Measurements from ENCODE around the gene ERN2.
"Not testable (repeated sequence)": the region's sequence is repeated elsewhere in the genome, so short reads cannot be mapped to it uniquely, and the experiment has no call there.

ERN2 gene

DNA sequence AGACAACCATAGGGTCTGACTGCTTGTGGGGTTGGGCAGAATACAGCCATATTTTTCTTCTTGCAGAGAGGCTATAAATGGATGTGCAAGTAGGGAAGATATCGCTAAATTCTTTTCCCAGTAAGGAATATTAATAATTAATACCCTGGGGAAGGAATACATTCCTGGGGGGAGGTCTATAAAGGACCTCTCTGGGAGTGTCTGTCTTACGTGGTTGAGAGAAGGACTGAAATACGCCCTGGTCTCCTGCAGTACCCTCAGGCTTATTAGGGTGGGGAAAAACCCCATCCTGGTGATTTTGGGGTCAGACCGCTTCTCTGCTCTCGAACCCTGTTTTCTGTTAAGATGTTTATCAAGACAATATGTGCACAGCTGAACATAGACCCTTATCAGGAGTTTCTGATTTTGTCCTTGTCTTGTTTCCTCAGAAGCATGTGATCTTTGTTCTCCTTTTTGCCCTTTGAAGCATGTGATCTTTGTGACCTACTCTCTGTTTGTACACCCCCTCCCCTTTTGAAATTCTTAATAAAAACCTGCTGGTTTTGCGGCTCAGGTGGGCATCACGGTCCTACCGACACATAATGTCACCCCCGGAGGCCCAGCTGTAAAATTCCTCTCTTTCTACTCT lies 9.7 kb upstream of the ERN2 start:
- DNase-seq (ENCODE audit: low read depth in 1 of 2, low spot score in 1 of 2): not testable (repeated sequence)

- no peak for DNase-seq (ENCODE audit: low read depth in 1 of 2, low spot score in 1 of 2)
Measured at GRCh38 chr16:23716484-23716883, 3.5 kb upstream of the ERN2 start.

DNA sequence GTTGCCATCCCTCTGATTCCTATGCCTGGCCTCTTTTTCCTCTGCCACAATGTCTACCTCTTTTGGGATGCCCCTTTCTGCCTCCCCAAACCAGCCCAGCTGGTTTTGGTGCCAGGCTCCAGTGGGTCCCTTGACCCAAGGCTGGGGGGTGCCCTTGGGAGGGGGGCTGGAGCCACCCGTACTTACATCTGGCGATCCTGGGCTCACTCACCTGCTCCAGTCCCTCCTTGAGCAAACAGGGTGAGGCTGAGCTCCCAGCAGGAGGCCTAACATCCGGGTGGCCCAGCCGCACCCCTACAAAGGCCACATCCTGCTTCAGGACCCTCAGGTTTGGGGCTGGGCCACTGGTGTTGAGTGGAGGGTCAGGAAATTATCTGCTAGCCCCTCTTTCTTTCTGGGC lies 1.2 kb downstream of the ERN2 start:
- DNase-seq (ENCODE audit: low read depth in 1 of 2, low spot score in 1 of 2): no peak

DNA sequence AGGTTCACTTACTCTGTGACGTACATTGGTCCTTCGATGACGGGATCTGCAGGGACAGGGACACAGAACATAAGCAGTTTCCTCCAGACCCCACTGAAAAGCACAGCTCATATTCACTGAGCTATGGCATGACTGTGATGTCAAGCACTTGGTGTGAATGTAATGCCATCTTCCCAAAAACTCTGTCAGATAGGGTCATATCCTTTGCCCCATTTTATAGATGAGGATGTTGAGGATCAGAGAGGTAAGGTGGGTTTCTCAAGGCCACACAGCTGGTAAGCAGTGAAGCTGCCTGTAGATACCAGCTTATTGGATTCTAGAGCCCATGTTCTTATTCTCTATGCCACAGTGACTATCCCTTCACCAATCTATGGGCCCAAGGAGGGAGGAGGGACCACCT lies 2.5 kb downstream of the ERN2 start:
- no peak for DNase-seq (ENCODE audit: low read depth in 1 of 2, low spot score in 1 of 2)

GRCh38 chr16:23710008-23710407 lies 3.0 kb downstream of the ERN2 start:
- no peak for DNase-seq (ENCODE audit: low read depth in 1 of 2, low spot score in 1 of 2)

DNA sequence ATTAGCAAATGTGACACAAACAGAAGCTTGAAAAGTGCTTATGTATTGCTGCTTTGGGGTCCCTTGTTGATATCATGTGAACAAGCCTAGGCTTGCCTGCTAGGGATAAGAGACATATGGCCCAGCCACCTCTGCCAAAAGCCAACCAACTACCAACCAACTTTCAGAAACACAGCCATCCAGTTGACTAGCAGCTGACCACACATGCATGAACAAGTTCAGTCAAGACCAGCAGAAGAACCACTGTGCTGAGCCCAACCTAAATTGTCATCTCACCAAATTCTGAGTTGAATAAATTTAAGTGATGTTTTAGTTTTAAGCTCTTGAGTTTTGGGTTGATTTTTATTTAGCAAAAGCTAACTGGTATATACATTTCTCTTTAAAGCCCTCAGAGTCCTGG lies 3.5 kb downstream of the ERN2 start:
- DNase-seq (ENCODE audit: low read depth in 1 of 2, low spot score in 1 of 2): no peak

GRCh38 chr16:23706439-23706838 lies 6.6 kb downstream of the ERN2 start:
- DNase-seq (ENCODE audit: low read depth in 1 of 2, low spot score in 1 of 2): no peak

GRCh38 chr16:23705517-23705902 lies 7.5 kb downstream of the ERN2 start:
- no peak for DNase-seq (ENCODE audit: low read depth in 1 of 2, low spot score in 1 of 2)

- no peak for DNase-seq (ENCODE audit: low read depth in 1 of 2, low spot score in 1 of 2)
Measured at GRCh38 chr16:23704772-23705516, 8.1 kb downstream of the ERN2 start.

DNA sequence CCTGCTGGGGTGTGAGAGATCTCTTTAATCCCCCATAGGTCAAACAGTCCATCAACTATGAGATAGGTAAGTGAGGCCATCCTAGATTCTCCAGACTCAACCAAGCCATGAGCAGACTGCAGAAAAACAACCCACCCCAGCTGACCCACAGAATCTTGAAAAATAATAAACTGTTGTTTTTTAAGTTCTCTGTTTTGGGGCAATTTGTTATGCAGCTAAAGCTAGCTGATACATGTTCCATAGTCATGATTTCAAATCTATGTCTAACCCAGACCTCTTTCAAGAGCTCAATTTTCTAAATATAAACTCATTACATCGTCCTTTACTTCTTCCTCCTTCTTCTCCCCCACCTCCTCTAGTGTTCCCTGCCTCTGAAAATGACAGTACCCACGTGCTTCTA lies 10.1 kb downstream of the ERN2 start:
- no peak for DNase-seq (ENCODE audit: low read depth in 1 of 2, low spot score in 1 of 2)

- DNase-seq (ENCODE audit: low read depth in 1 of 2, low spot score in 1 of 2): no peak
Measured at GRCh38 chr16:23701045-23701444, 12.0 kb downstream of the ERN2 start.

DNA sequence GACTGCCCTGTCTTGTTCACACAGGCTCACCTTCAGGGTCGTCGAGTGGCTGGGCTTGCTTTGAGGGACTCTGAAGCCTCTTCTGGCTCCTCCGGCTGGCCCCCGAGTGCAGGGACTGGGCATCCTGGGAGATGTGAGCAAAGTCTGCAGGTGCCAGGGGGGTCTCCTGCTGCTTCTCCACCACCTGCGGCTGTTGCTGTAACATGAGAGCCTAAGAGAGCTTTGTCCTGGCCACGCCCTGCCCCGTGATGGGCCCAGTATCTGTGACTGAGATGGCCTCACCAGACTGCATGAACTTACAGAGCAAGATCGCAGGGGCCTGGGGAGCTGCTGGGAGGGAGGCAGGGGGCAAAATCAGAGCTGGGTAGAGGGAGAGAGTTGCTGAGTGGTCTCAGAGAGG lies 12.5 kb downstream of the ERN2 start:
- no peak for DNase-seq (ENCODE audit: low read depth in 1 of 2, low spot score in 1 of 2)

- no peak for DNase-seq (ENCODE audit: low read depth in 1 of 2, low spot score in 1 of 2)
Measured at GRCh38 chr16:23700093-23700492, 12.9 kb downstream of the ERN2 start.

- DNase-seq (ENCODE audit: low read depth in 1 of 2, low spot score in 1 of 2): no peak
Measured at GRCh38 chr16:23699100-23699499, 13.9 kb downstream of the ERN2 start.

DNA sequence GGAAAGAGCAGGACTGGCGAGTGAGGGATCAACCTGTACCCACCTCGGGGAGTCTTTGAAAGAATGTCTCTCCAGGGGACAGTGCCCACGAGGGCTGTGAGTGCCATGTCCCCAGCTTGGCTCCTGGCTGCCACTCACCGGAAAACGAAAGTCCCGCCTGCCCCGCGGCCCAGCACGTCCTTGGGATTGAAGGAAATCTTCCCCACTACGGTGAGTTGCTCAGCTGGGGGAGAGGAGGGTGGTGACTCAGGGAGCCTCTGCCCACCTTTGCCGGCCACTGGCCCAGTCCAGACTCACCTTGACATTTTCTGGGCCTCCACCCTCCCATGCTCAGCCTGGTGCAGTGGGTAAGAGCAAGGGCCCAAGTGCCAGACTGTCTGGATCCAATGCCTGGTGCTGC lies 17.3 kb downstream of the ERN2 start:
- no peak for DNase-seq (ENCODE audit: low read depth in 1 of 2, low spot score in 1 of 2)

- DNase-seq (ENCODE audit: low read depth in 1 of 2, low spot score in 1 of 2): no peak
Measured at GRCh38 chr16:23694644-23695373, 18.2 kb downstream of the ERN2 start.

- DNase-seq (ENCODE audit: low read depth in 1 of 2, low spot score in 1 of 2): no peak
Measured at GRCh38 chr16:23694265-23694643, 18.8 kb downstream of the ERN2 start.

DNA sequence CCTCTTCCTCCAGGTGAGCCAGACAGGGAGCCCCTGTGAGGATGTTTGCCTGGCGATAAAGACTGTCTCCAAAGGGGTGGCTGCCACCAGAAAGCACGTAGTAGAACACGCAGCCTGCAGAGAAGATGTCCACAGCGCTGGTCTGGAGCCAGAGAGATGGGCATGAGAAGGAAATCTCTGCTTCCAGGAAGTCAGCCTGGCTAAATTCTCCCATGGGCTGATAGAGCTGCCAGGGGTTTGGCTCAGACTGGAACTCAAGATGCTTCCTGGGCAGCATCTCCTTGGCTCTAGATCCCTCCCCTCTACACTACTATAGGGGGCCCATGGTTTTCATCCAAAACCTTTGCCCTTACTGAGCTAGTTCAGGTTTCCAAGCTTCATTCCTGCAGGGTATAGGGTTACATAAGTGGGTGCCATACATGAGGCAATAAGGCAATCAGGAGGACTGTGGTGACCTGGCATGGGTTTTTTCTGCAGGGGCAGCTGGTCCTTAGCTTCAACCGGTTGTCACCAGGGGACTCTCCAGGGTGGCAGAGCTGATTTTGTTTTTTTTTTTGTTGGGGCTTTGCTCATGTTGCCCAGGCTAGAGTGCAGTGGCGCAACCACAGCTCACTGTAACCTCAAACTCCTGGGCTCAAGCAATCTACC lies 20.7 kb downstream of the ERN2 start:
- DNase-seq (ENCODE audit: low read depth in 1 of 2, low spot score in 1 of 2): no peak

- DNase-seq (ENCODE audit: low read depth in 1 of 2, low spot score in 1 of 2): no peak
Measured at GRCh38 chr16:23691483-23692189, 21.4 kb downstream of the ERN2 start.

DNA sequence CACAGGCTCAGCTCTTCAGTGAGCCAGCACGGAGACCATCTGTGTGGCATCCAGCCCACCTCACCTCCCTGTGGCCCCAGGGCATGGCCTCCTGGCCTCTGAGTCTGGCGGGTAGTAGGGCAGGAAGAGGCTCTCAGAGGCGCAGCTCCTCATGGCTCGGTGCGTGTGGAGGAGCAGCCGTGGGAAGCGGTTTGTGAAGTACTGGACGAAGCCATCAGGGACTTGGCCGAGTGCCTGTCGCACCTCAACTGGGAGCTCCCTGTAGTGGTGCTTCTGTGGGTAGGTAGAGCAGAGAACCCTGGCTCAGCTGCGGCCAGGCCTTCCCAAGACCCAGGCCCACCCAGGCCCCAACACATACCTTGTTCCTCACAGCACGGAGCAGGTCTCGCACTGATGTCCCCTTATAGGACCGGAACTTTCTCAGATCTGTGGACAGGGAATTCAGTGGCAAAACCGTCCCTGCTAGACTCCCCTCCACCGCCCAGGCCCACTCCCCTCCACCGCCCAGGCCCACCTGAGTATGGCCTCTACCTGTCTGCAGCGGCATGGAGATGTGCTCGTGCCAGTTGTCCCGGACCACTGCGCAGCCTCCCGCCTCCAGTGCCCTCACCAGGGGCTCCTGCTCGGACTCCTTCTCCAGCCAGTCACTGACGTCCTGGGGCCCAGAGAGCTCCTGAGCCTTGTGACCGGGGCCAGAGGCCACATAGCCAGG lies 22.1 kb downstream of the ERN2 start:
- DNase-seq (ENCODE audit: low read depth in 1 of 2, low spot score in 1 of 2): no peak
